Medulla oblongata (tissue), 1 donor: ENCODE data around the gene SEMA6D.

ENCODE experiments used
- DNase-seq: peaks from one replicate; pipeline ENCODE4 v3.0.0-alpha.2; 2015; ENCODE audit errors: extremely low spot score

Gene SEMA6D

DNA sequence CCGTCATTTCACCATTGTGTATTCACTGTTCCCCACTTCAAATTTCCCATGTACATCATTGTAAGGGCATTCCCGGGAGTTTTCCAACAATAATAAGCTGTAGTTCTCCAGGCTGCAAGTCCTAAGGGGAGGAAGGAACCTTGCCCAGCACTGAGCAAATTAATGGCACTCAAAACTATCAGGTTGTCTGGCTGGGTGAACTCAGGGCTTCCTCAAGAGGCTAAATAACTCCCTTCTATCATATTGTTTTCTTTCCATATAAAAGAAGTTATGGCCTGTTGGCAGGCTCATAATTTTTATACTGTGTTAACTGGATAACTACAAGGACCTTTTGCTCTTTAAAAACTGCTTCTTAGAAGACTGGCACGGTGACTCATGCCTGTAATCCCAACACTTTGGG, 71.4 kb downstream of the SEMA6D start:
- no peak for DNase-seq

DNA sequence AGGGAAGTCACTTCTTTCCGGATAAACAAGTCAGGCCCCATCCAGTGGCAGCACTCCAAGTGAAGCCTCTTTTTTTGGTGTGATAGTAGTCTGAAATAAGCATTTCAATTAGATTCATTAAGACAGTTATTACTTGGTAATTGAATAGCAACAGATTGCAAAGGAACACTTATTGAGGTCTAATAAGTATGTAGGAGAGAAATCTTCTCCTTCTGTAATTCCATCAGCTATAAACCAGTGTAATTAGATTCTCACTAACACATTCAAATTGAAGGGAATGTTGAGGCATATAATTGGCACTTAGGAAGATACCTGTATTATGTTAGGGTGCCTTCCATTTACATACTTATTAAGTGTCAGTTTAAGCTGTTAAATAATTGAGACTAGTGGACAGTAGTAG, 73.9 kb downstream of the SEMA6D start:
- DNase-seq = no peak

DNA sequence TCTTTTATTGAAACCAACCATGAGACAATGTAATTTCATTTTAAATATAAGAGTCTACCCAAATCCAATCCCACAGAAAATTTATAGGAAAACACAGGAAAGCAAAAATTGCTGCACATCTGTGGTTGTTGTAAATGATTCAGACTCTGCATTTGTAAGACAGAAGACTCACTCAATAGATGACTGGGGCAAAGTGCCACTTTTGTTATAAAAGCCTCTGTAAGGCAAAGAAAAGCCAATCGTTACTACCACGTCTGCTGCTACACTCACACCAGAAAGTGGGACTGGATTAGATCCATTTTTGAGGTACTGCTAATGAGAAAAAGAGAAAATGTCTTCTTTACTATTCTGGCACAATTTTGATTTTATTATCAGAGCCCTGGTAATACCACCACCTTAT, 74.9 kb downstream of the SEMA6D start:
- DNase-seq = peak; percentile 71

DNA sequence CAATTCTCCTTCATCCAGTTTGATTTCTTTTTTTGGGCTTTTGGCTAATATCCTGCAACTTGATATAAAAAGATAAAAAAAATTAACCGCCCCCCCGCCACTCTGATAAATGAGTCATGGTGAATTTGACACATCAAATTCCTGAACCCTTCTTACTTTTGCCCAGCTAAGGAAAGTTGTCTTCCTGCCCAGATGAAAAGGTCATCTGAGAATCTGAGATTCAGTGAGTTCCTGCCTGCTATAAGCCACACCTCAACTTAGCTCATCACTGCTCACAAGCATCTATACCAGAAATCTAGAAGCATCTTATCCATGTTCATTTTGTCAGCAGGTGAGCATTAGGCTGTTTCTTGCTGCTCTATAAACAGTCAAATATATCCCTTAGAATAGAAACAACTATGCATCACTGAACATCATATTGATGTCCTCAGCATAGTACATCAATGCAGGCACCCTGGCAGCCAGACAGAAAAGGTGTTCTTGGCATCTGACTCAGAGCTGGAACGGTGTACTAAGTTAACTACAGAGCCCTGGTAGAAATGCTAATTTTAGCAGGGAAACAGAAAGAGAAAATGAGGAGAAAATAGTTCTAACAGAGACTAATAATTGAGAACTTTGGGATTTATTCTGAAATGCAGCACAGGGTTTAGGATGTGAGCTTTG, 77.1 kb downstream of the SEMA6D start:
- DNase-seq = no peak

DNA sequence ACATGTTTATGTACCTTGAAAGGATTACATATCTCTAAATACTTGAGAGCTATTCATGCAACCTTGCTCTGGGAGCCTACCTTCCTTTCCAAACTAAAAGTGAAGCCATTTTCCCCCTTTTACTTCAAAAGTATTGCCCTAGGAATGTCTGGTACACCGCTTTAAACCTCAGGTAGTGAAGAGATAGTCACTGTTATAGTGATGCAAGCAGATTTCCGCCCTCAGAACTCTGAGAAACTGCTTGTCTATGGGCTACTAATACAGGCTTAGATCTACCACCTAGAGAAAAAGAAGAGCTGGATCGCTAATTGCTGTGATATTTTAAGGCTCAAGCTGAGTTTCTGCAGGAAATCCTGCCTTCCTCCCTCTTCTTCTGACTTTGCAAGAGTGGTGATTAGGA, 78.6 kb downstream of the SEMA6D start:
- DNase-seq = no peak

DNA sequence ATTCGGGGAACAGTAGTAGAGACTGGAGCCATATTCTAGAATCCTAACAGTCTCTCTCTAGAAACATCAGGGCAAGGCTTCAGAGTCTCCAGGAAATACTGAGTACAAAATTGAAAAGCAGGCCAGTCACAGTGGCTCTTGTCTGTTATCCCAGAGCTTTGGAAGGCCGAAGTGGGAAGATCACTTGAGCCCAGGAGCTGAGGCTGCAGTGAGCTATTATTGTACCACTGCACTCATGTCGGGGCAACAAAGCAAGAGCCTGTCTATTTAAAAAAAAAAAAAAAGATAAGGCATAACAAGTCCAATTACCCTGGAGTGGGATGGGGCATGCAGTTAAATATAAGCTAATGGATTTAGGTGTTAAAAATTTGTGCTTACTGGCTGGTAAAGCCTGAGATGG, 79.0 kb downstream of the SEMA6D start:
- DNase-seq = no peak

DNA sequence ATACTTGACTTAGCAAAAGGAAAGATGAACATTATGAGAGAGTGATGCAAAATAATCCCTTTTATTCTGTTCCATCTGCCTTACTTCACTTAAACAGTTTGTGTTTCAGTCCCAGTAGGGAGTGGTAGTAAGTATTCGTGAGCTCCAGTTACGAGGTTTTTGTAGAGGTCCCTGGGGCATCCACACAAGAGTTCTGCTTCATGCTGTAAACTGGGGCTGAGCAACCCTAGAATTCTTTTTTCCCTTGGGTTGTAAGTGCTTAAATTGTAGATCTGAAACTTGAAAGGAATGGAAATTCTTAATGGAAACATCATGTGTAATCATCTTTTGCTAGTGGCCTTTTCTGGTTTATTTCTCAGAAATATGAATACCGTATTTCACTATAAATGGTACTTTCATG, 79.5 kb downstream of the SEMA6D start:
- no peak for DNase-seq

DNA sequence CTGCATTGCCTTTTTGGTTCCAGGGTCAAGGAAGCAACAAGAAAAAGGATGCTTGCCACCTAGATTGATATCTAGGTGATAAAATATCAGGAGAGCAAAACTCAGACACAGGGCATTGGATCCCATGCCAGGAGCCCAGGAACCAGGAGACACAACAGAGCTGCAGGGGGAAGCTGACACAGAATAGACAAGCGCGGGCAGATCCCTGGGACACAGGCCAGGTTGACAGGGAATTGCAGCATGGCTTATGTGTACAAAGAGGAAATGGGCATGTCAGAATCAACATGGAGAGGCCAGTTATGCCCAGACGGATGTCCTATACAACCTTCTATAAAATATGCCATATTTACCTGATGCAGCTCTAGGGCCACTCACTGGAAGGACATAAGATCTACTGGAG, 84.2 kb downstream of the SEMA6D start:
- no peak for DNase-seq

DNA sequence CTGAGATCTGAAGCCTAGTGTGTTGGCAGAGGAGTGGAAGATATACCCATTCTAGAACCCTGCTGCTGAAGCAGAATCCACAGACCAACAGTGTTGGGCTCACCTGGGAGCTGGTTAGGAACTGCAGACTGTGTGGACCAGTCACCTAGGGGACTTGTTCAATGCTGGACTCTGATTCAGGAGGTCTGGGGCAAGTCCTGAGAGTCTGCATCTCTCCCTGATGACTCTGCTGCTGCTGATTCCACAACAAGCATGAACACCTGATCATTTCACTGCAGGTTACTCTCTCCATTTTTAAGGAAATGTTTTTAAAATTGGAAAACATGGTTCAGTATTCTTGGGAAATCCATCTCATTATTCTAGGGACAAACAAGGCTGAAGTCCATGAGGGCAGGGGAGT, 84.9 kb downstream of the SEMA6D start:
- DNase-seq = no peak

DNA sequence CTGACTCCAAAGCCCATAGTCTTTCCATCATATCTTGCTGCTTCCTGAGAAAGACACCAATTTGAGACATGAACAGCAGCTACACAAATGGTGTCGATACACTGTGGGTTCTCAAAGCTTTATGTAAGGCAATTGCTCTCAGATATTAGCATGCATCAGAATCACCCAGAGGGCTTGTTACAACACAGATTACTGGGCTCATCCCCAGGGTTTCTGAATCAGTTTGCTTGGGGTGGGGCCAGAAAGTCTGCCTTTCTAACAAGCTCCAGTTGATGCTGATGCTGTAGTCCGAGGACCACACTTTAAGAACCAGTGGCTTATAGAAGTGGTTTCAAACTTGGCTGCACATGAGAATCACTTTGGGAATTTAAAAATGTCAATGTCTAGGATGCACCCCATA, 86.5 kb downstream of the SEMA6D start:
- no peak for DNase-seq

DNA sequence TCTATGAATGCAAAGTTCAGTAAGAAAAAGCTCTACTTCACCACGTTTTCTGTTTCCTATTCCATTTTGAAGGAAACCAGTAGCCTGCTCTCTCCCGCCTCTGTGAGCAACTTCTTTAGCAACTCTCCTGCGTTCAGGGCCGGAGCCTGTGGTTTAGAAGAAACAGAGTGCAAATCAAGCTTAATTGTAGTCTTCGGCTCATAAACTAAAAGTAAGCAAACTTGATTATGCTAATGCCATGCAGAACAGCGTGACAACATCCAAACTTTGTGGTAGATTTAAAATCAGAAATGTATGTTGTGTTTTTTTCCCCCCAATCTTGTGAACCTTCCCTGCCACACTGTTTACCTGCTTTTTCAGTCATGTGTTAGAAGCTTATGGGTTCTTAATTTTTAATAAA, 87.4 kb downstream of the SEMA6D start:
- DNase-seq = no peak

DNA sequence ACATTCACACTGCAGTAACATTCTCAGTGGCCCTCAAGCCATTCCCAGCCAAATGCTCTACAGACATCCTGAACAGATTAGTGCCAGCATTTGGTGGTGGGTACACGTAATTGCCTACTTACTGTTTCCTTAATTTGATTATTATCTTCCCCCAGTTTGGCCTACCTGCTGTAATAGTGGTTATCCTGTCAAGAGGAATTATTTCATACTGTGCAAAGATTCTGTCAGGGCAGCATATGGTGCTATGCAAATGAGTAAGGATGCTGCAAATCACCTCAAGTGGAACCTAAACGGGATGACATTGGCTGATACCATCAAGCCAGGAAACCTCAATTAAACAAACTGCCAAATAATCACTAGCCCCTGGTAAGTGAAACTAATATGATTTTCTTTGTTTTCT, 88.7 kb downstream of the SEMA6D start:
- no peak for DNase-seq

DNA sequence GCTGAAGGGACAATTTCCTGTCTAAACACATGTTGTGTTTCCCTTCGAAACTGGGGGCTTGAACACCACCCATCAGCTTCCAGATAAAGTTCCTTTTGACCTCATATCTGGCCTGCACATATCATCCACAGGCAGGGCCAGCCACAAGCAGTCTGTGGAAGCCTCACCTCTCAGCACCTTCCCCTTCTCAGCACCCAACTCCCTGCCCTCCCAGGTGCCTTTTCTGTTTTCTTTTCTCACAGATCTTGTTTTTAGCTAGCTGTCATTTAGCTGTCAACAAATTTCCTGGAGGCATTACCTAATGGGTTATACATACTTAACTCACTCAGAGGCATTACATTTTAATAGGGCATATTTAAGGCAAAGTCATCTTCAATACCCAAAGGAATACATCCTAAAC, 93.9 kb downstream of the SEMA6D start:
- DNase-seq = no peak

DNA sequence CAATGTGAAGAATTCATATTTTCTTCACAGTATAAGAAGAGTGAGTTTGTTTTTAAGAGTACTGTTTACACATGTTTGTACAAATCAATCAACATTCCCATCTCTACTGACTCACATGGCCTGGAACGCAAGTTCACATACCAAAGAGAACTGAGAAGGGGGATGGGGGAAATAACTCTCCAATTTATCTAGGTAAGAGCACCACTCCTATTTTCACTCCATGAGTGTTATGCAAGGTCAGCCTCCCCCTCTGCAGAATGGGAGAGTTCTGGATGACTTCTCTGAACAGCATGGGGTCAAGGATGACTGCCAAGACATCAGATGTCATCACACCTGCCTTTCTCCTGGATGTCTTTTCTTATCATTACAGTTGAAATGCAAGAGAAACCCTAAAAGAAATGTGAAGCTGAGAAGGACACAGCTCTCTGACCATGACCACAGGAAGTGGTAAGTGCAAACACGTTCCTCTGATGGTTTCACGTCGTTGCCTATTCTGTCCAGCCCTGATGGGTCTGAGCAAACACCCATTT, 95.2 kb downstream of the SEMA6D start:
- DNase-seq = no peak

DNA sequence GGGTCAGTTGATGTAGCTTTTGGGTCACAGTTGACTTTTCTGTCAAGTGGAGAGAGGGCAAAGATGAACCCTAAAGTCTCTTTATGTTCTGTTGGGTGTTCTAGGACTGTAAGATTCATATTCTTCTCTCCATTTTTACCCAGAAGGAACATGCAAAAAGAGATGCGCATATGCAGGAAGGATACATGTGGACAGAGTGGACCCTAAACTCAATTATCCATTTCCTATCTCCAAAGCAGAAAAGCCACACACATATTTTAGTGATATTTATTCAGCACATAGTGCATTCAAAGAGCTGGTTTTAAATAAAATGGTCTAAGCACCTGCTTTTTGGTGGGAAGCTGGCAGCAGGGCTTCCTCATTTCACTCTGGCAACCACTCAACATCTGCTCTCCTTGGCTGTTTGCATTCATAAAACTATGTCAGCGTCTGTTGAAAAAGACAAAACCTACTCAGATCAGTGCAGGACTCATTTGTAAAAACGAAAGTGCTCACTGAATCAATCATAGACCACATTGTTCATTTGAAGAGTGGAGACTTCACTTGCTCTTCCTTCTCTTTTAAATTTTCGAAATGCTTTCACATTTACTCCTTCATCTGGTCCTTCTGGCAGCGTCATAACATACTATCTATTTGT, 96.6 kb downstream of the SEMA6D start:
- no peak for DNase-seq

DNA sequence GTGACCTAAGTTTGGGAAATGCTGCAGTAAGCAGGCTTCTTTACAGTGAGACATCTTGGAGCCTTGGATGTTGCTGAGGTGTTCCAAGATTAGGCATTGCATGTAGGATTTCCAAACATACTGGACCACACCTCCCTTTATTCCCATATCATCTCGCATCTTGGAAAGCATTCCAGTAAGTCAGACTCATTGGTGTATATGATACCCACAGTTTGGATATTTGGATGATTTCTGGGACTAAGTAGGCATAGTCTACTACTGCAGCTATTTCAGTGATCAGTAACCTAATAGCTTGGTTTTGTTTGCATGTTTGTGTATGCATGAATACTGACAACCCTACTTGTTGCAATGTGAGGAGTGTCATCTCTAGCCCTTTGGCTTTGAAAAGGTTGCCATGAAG, 97.3 kb downstream of the SEMA6D start:
- no peak for DNase-seq

DNA sequence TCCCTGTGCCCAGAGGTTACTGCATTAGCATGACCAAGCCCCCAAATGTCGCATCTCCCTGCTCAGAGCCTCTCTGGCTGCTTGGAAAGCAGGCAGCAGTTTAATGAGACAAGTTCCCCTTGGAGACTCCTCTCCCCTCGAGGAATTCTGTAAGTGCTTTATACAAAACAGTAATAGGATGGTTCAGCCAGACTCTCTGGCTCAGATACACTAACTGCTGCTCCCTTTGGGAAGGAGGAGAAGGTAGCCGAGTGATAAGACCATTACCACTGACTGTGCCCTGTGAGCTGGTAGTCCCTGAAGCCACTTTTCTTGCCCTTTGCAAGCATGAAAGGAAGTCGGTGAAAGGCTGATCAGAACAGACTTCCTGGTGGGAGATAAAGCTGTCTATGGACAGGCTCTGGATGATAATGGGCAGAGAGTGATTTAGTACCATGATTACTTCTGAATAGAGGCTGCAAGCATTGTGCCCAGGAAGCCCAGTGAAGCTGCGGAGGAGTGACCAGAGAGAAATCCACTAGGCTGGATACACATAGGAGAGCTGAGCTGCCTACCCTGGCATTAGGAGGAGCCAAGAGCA, 100.8 kb downstream of the SEMA6D start:
- DNase-seq = no peak

DNA sequence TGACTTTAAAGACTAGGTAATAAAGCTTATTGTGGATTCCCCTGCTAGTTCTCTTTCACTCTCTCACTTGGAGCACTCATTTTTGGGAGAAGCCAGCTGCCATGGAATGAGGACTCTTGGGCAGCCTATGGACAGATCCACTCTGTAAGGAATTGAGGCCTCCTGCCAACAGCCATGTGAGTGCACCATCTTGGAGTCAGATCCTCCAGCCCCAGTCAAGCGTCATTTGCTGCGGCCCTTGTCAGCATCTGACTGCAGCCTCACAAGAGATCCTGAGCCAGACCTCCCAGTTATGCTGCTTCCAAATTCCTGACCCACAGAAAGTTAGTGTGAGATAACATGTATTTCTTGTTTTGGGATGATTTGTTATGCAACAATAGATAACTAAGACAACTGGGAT, 101.9 kb downstream of the SEMA6D start:
- DNase-seq = no peak

DNA sequence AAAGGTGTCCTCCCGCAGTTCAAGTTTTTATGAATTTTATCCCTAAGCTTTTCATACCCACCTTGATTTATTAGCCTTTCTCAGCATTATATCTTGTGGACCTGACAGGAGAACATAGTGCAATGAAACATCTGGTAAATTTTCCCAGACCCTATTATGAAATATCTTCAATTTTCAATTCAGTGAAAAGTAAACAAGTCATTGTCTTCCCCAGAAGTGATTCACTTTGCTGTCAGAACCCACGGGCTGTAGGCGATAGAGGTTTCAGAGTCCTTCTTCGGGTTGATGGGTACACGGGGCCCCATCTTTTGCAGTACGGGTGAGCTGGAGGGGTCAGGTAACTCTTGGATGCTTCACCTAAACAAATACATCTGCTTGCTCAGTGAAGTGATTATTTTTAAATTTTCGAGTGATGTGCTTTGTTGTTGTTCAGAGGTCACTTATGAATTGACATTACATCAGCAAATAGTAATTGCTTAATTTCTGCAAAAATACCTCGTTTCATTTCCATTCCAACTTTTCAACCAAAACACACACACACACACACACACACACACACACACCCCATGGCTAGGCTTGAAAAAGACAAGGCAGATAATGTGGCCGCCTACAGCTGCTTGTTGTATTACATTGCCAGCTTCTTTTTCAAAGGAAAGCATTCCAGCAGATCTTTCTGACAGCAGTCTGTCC, 102.9 kb downstream of the SEMA6D start:
- no peak for DNase-seq

DNA sequence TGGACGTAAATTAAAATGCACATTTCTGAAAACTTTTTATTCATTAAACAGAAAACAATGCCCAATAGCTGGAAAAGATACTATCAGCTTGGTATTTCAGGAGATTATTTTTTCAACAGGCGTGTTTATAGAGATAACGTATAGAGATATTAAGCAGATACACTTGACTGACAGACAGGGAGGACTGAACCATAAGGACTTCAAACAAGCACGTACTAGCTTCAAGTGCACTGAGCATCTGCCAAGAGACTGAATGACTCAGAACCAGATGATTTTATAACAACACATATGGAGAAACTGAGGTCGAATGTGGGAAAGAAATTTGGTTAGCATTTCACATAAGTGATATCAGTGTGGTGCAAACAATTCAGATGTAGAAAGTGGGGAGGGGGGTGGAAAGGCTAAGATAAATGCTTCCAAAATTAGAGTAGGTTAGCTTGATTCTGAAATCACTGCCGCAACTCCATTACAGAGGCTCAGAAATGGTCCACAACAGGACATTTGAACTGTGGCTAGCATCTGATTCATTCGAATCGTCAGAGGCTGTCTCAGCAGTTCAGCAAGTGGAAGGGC, 103.5 kb downstream of the SEMA6D start:
- DNase-seq = no peak

DNA sequence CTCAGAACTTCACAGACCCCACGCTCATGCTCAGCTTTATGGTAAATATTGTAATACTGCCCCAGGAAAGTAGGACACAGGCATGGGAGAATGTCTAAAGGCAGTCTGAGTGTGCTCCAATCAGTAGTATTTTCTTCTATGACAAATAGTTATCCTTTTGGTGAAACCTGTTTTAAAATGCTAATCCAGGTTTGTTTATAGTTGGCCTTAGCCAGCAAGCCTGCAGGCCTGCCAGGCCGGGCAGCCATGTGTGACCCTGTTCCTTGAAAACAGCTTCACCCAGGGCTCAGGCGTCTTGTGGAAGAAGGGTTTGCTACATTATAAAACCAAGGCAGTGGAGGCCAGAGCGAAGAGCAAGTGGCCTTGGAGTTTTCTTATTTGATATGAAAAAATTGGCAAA, 104.7 kb downstream of the SEMA6D start:
- peak; percentile 11 for DNase-seq
